GM23338 (cell line): Measurements from ENCODE around the gene NINJ1. TPM values are rescaled to one million over a fixed set of nuclear protein-coding genes. Genes with fewer than 3 reads are reported as not detected.

Experiments
- ATAC-seq: fragments of 200-7000 bp; cut with Tn5 transposase; 3 replicates; pipeline ENCODE4 v1.9.1; 2020
- DNase-seq: peaks from one replicate; pipeline ENCODE4 v3.0.0-alpha.2; 2015; ENCODE audit warnings: low spot score
- H2AFZ ChIP-seq: fragments of 200-600 bp; sonication (generic); 2 replicates; pipeline ENCODE4 v1.8.0; 2016; ENCODE audit warnings: antibody characterized with exemption, mild to moderate bottlenecking, moderate library complexity
- H3F3A ChIP-seq: fragments of 200-600 bp; sonication (generic); replicated peaks from 2 replicates; pipeline ENCODE4 v1.8.0; 2017; ENCODE audit warnings: antibody characterized with exemption, mixed run types, low read depth
- H3K27ac ChIP-seq: fragments of 200-600 bp; sonication (generic); 2 replicates; pipeline ENCODE4 v1.6.1; 2016; ENCODE audit warnings: low read depth
- H3K27me3 ChIP-seq: fragments of 200-600 bp; sonication (generic); 2 replicates; pipeline ENCODE4 v1.8.0; 2016; ENCODE audit warnings: mild to moderate bottlenecking, mixed run types, moderate library complexity; ENCODE audit not compliant: insufficient read depth
- H3K36me3 ChIP-seq: fragments of 200-600 bp; sonication (generic); 2 replicates; pipeline ENCODE4 v1.8.0; 2016; ENCODE audit warnings: mild to moderate bottlenecking; ENCODE audit not compliant: insufficient read depth
- H3K4me1 ChIP-seq: fragments of 200-600 bp; sonication (generic); 2 replicates; pipeline ENCODE4 v1.8.0; 2016; ENCODE audit warnings: mild to moderate bottlenecking, moderate library complexity; ENCODE audit not compliant: insufficient read depth
- H3K4me2 ChIP-seq: fragments of 200-600 bp; sonication (generic); 2 replicates; pipeline ENCODE4 v1.7.1; 2017; ENCODE audit warnings: mixed run types
- H3K4me3 ChIP-seq: fragments of 200-600 bp; sonication (generic); 2 replicates; pipeline ENCODE4 v1.6.1; 2016; ENCODE audit warnings: mixed run types
- H3K79me2 ChIP-seq: fragments of 200-600 bp; sonication (generic); replicated peaks from 2 replicates; pipeline ENCODE4 v1.8.0; 2017; ENCODE audit warnings: mild to moderate bottlenecking; ENCODE audit not compliant: insufficient read depth
- H3K9me2 ChIP-seq: fragments of 200-600 bp; sonication (generic); 2 replicates; pipeline ENCODE4 v1.8.0; 2017; ENCODE audit not compliant: insufficient read depth
- H4K20me1 ChIP-seq: fragments of 200-600 bp; sonication (generic); replicated peaks from 2 replicates; pipeline ENCODE4 v1.8.0; 2017; ENCODE audit warnings: mild to moderate bottlenecking; ENCODE audit not compliant: insufficient read depth
- H3K27ac Mint-ChIP-seq: 2 replicates; pipeline ENCODE4 v1.8.0; 2020; ENCODE audit warnings: inconsistent platforms, mild to moderate bottlenecking, moderate library complexity, mixed read lengths
- H3K27me3 Mint-ChIP-seq: 3 replicates; pipeline ENCODE4 v1.8.0; 2022; ENCODE audit warnings: low read depth, mild to moderate bottlenecking, moderate library complexity, mixed read lengths, inconsistent platforms; ENCODE audit not compliant: insufficient read depth, poor library complexity
- H3K36me3 Mint-ChIP-seq: 3 replicates; pipeline ENCODE4 v1.8.0; 2021; ENCODE audit warnings: low read depth, mild to moderate bottlenecking, inconsistent platforms, moderate library complexity, mixed read lengths
- H3K4me1 Mint-ChIP-seq: 3 replicates; pipeline ENCODE4 v1.8.0; 2020; ENCODE audit warnings: mild to moderate bottlenecking, inconsistent platforms, mixed read lengths
- H3K4me3 Mint-ChIP-seq: 3 replicates; pipeline ENCODE4 v1.8.0; 2021; ENCODE audit warnings: moderate library complexity, mild to moderate bottlenecking, inconsistent platforms, mixed read lengths
- H3K9me3 Mint-ChIP-seq: 3 replicates; pipeline ENCODE4 v1.8.0; 2020; ENCODE audit warnings: moderate library complexity, mild to moderate bottlenecking, inconsistent platforms, mixed read lengths
- CREB1 ChIP-seq: fragments of 250-450 bp; sonication (Bioruptor Pico); IDR thresholded peaks from 2 replicates; pipeline ENCODE4 v1.5.0; 2020; ENCODE audit warnings: low read depth, mild to moderate bottlenecking, moderate library complexity
- EZH2 ChIP-seq: fragments of 200-600 bp; sonication (generic); IDR thresholded peaks from one replicate; pipeline ENCODE4 v1.8.0; 2017; ENCODE audit warnings: antibody characterized with exemption, mild to moderate bottlenecking, low read depth; ENCODE audit not compliant: unreplicated experiment
- EZH2phosphoT487 ChIP-seq: fragments of 200-600 bp; sonication (generic); IDR thresholded peaks from one replicate; pipeline ENCODE4 v1.8.1; 2018; ENCODE audit warnings: antibody characterized with exemption; ENCODE audit not compliant: unreplicated experiment
- JUNB ChIP-seq: IDR thresholded peaks from one replicate; pipeline ENCODE4 v1.6.1; 2016; ENCODE audit warnings: antibody characterized with exemption; ENCODE audit not compliant: unreplicated experiment
- REST ChIP-seq: IDR thresholded peaks from one replicate; pipeline ENCODE4 v1.6.1; 2018; ENCODE audit warnings: antibody characterized with exemption; ENCODE audit not compliant: unreplicated experiment
- STAT1 ChIP-seq: IDR thresholded peaks from one replicate; pipeline ENCODE4 v1.6.1; 2016; ENCODE audit warnings: antibody characterized with exemption; ENCODE audit not compliant: unreplicated experiment
- ZNF114 ChIP-seq: fragments of 250-450 bp; sonication (Bioruptor Pico); IDR thresholded peaks from 2 replicates; pipeline ENCODE4 v1.5.0; 2020; ENCODE audit warnings: mild to moderate bottlenecking, moderate library complexity
- polyA plus RNA-seq: library from polyadenylated mRNA; unstranded; fragments of >200 nt; fragmentation: Nextera tagmentation; extraction: Ambion mirVana; gene quantifications from 2 replicates; pipeline ENCODE4 v1.2.1, GENCODE V29; 2016
- total RNA-seq: library from RNA; depleted of rRNA; stranded (reverse); fragments of >200 nt; shearing (Covaris generic); gene quantifications from 2 replicates; pipeline ENCODE4 v1.2.3, GENCODE V29; 2014

The NINJ1 gene
- total and polyA plus RNA-seq, 2 experiments from 2014 or later: 36.3 to 39.7 TPM

GRCh38 chr9:93129286-93129685 is 4.8 kb downstream of the NINJ1 start (continued):
- TF ChIP-seq REST: no peak

GRCh38 chr9:93128715-93129224 is 5.3 kb downstream of the NINJ1 start:
- Histone ChIP-seq H3K36me3 (no peaks in the 10 kb centered on the region), H3F3A (no peaks in the 10 kb centered on the region), H2AFZ (no peak overlapping the region), H3K27ac (no peak overlapping the region), H4K20me1 (0 out of 2 replicates have a peak, but pooled peaks cover 8% of the 10 kb centered on the region), H3K4me1 (peaks cover 20% of the 10 kb centered on the region), H3K4me2 (no peak overlapping the region), H3K27me3 (no peaks in the 10 kb centered on the region), H3K79me2 (0 out of 2 replicates have a peak, but pooled peaks cover 6% of the 10 kb centered on the region), H3K4me3 (no peak overlapping the region), H3K9me2 (no peaks in the 10 kb centered on the region)
- no peak overlapping the region for H3K4me3 Mint-ChIP-seq
- peaks cover 40% of the 10 kb centered on the region for H3K4me1 Mint-ChIP-seq
- H3K27ac Mint-ChIP-seq: no peak overlapping the region
- peaks cover 5% of the 10 kb centered on the region; the same call in 2 of the 3 replicates for H3K36me3 Mint-ChIP-seq
- H3K9me3 Mint-ChIP-seq: no peaks in the 10 kb centered on the region
- no peak for TF ChIP-seq EZH2phosphoT487
- TF ChIP-seq JUNB: no peak
- TF ChIP-seq EZH2: no peak
- TF ChIP-seq STAT1: no peak
- TF ChIP-seq REST: no peak
- no peak for TF ChIP-seq ZNF114 (CRISPR knock-in tag)
- TF ChIP-seq CREB1: no peak
- peaks cover 9% of the 10 kb centered on the region for H3K27me3 Mint-ChIP-seq
- no peak for DNase-seq
- ATAC-seq: no peak
